BLaER1 (cell line): ENCODE measurements around the gene PCNX4.

ENCODE experiments used
- H3K27ac ChIP-seq: shearing (Covaris generic); formaldehyde crosslinking; 2 replicates; pipeline ENCODE4 v1.8.1; 2022
- H3K27me3 ChIP-seq: shearing (Covaris generic); formaldehyde crosslinking; 2 replicates; pipeline ENCODE4 v1.8.1; 2022
- H3K36me3 ChIP-seq: shearing (Covaris generic); formaldehyde crosslinking; 2 replicates; pipeline ENCODE4 v1.8.1; 2022
- H3K4me1 ChIP-seq: shearing (Covaris generic); formaldehyde crosslinking; 2 replicates; pipeline ENCODE4 v1.8.1; 2022
- H3K4me2 ChIP-seq: shearing (Covaris generic); formaldehyde crosslinking; 2 replicates; pipeline ENCODE4 v1.8.1; 2022
- H3K4me3 ChIP-seq: shearing (Covaris generic); formaldehyde crosslinking; 2 replicates; pipeline ENCODE4 v1.8.1; 2022
- H3K9ac ChIP-seq: shearing (Covaris generic); formaldehyde crosslinking; 2 replicates; pipeline ENCODE4 v1.8.1; 2022
- H3K9me3 ChIP-seq: shearing (Covaris generic); formaldehyde crosslinking; 2 replicates; pipeline ENCODE4 v1.8.1; 2022
- H4K20me1 ChIP-seq: shearing (Covaris generic); formaldehyde crosslinking; 2 replicates; pipeline ENCODE4 v1.8.1; 2022
- Cebpa-rat ChIP-seq: shearing (Covaris generic); IDR thresholded peaks from 2 replicates; pipeline ENCODE4 v1.8.1; 2022

The PCNX4 gene

GRCh38 chr14:60204104-60204842, 112.5 kb downstream of the PCNX4 start:
- Histone ChIP-seq H3K27ac (no peak overlapping the region), H3K27me3 (no peaks in the 10 kb centered on the region), H3K4me2 (no peak overlapping the region), H3K9me3 (peaks cover 5% of the 10 kb centered on the region; the same call in 1 of the 2 replicates), H3K4me3 (no peak overlapping the region), H4K20me1 (no peaks in the 10 kb centered on the region), H3K36me3 (no peaks in the 10 kb centered on the region), H3K9ac (no peak overlapping the region), H3K4me1 (no peaks in the 10 kb centered on the region)
- TF ChIP-seq Cebpa-rat = no peak

DNA sequence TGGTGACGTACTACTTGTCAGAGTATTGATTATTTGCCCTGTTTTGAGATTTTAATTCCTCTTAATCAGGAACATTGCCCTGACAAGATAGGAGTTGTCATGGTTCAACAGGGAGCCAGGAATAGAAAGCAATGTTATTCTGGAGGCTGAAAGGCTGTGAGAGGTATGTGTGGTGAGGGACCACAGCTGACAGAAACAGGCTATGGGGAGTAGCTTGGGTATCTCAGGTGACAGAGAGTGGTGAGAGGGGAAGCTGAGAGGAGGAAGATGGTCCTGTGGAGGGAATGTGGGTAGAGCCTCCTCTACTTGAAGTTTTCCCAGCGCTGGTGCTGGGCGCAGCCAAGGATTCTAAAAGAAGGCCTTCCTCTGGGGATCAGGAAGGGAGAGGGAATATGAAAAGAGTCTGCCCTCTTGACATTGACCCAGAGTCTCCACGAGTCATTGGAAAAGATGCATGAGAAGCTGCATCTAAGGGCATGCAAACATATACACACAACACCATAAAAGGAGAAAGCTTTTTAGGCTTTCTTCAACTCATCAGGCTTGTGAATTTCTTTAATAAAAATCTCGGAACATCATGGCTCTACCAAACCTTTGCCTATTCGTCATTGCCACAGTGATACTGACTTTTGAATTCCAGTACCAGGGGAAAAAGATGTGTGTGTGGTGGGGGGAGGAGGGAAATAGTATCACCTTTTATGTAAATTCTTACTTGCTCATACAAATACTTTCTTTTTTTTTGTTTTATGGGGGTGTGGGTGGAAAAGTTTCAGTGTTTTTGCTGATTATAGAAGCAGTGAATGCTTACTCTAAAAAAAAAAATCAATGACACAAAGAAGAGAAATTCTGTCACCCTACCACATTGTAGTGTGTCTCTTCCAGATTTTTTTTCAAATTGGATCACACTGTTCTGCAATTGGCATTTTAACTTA, 113.4 kb downstream of the PCNX4 start:
- H3K4me3 ChIP-seq = no peak overlapping the region
- H3K4me2 ChIP-seq = no peak overlapping the region
- TF ChIP-seq Cebpa-rat = no peak
- H3K27ac ChIP-seq = no peak overlapping the region
- H3K36me3 ChIP-seq = no peaks in the 10 kb centered on the region
- no peaks in the 10 kb centered on the region for H4K20me1 ChIP-seq
- no peak overlapping the region for H3K9ac ChIP-seq
- H3K9me3 ChIP-seq = no peaks in the 10 kb centered on the region
- H3K27me3 ChIP-seq = no peaks in the 10 kb centered on the region
- no peaks in the 10 kb centered on the region for H3K4me1 ChIP-seq

- TF ChIP-seq Cebpa-rat = no peak
- Histone ChIP-seq H3K9ac (no peak overlapping the region), H3K4me1 (no peaks in the 10 kb centered on the region)
Observed at GRCh38 chr14:60206249-60206670, 114.5 kb downstream of the PCNX4 start.

DNA sequence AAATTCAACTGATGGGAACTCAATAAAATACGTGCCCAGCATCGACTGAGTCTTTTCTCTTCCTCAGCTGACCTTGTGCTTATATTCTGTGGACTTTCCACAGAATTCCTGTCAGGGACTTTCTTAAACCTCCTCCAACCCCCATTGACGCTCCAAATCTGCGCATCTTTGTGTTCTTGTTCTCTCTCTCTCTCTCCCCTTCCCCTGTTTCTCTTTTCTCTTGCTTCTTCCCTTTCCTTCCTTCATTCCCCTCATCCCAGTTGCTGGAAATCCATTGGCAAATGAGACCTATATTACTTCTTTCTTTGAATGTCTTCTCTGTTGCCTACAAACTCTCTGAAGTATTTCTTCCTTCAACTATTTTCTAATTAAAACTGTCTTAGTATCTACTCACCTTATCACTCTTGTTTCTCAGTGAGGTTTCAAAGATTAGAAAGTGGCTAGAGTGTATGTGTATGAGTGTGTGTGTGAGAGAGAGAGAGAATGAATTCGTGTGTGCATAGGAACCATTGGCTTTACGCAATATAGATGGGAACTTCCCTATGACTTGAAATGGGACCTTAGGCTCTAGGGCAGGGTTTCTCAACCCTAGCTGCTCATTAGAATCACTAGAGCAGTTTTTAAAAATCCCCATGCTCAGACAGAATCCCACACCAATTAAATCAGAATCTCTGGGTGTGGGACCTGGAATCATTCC, 115.3 kb downstream of the PCNX4 start:
- H3K36me3 ChIP-seq = no peaks in the 10 kb centered on the region
- no peaks in the 10 kb centered on the region for H4K20me1 ChIP-seq
- H3K27me3 ChIP-seq = no peaks in the 10 kb centered on the region
- TF ChIP-seq Cebpa-rat = no peak
- H3K4me1 ChIP-seq = no peaks in the 10 kb centered on the region
- no peaks in the 10 kb centered on the region for H3K9me3 ChIP-seq
- H3K27ac ChIP-seq = no peak overlapping the region
- no peak overlapping the region for H3K4me3 ChIP-seq
- H3K4me2 ChIP-seq = no peak overlapping the region
- H3K9ac ChIP-seq = no peak overlapping the region

More at GRCh38 chr14:60206249-60206670, 114.5 kb downstream of the PCNX4 start:
- no peak overlapping the region for H3K4me2 ChIP-seq
- no peaks in the 10 kb centered on the region for H3K9me3 ChIP-seq
- no peaks in the 10 kb centered on the region for H4K20me1 ChIP-seq
- no peaks in the 10 kb centered on the region for H3K36me3 ChIP-seq
- no peaks in the 10 kb centered on the region for H3K27me3 ChIP-seq
- H3K4me3 ChIP-seq = no peak overlapping the region
- no peak overlapping the region for H3K27ac ChIP-seq

DNA sequence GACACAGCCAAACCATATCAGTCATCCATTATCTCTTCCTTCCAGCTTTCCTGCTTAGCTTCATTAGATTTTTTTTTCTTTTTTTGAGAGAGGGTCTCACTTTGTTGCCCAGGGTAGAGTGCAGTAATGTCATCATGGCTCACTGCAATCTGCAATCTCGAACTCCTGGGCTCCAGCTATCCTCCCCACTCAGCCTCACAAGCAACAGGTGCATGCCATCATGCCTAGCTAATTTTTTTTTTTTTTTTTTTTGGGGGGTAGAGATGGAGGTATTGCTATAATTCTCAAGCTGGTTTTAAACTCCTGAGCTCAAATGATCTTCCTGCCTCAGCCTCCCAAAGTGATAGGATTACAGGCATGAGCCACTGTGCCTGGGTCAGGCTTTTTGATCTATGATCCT, 119.0 kb downstream of the PCNX4 start:
- no peaks in the 10 kb centered on the region for H3K4me1 ChIP-seq
- no peaks in the 10 kb centered on the region for H3K36me3 ChIP-seq
- no peak overlapping the region for H3K4me3 ChIP-seq
- H3K27ac ChIP-seq = no peak overlapping the region
- no peak overlapping the region for H3K9ac ChIP-seq
- no peak overlapping the region for H3K4me2 ChIP-seq
- H3K27me3 ChIP-seq = no peaks in the 10 kb centered on the region
- no peaks in the 10 kb centered on the region for H3K9me3 ChIP-seq
- H4K20me1 ChIP-seq = no peaks in the 10 kb centered on the region
- no peak for TF ChIP-seq Cebpa-rat

GRCh38 chr14:60211153-60211552, 119.4 kb downstream of the PCNX4 start:
- H3K27ac ChIP-seq = no peak overlapping the region

GRCh38 chr14:60212503-60213371, 121.0 kb downstream of the PCNX4 start:
- Histone ChIP-seq H3K36me3 (no peaks in the 10 kb centered on the region), H3K4me3 (no peak overlapping the region), H3K27ac (no peak overlapping the region), H4K20me1 (no peaks in the 10 kb centered on the region), H3K27me3 (no peaks in the 10 kb centered on the region), H3K9me3 (no peaks in the 10 kb centered on the region), H3K4me2 (no peak overlapping the region), H3K9ac (no peak overlapping the region), H3K4me1 (no peaks in the 10 kb centered on the region)
- no peak for TF ChIP-seq Cebpa-rat

More at GRCh38 chr14:60211153-60211552, 119.4 kb downstream of the PCNX4 start:
- no peaks in the 10 kb centered on the region for H3K36me3 ChIP-seq
- H3K4me3 ChIP-seq = no peak overlapping the region
- H3K9ac ChIP-seq = no peak overlapping the region
- H3K4me1 ChIP-seq = no peaks in the 10 kb centered on the region
- no peaks in the 10 kb centered on the region for H3K9me3 ChIP-seq
- H4K20me1 ChIP-seq = no peaks in the 10 kb centered on the region
- no peak for TF ChIP-seq Cebpa-rat
- no peak overlapping the region for H3K4me2 ChIP-seq
- no peaks in the 10 kb centered on the region for H3K27me3 ChIP-seq

DNA sequence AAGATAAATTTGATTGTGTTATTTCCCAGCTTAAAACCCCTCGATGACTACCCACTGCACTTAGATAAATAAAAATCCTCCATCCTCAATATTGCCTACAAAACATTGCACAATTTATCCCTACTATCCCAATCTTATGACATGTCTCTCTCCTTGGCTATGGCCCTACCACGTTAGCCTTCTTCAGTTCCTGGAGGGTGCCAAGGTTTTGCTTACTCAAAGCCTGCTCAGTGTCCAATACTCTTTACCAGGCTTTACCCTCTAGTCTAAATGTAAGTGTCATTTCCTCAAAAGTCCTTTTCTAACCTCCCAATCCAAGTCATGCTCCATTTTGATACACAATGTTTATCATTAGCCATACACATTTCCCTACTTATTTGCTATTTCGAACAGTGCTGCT, 122.3 kb downstream of the PCNX4 start:
- Histone ChIP-seq H3K27ac (no peak overlapping the region), H3K4me3 (no peak overlapping the region), H3K4me1 (no peaks in the 10 kb centered on the region), H3K9me3 (no peaks in the 10 kb centered on the region), H4K20me1 (no peaks in the 10 kb centered on the region), H3K4me2 (no peak overlapping the region), H3K9ac (no peak overlapping the region), H3K27me3 (no peaks in the 10 kb centered on the region), H3K36me3 (no peaks in the 10 kb centered on the region)
- TF ChIP-seq Cebpa-rat = no peak
